Bronchial epithelial cell (primary cell): ENCODE results near the gene CUL3. TPM values are rescaled to one million over a fixed set of nuclear protein-coding genes. Genes with fewer than 3 reads are reported as not detected.

ENCODE experiments used
- DNase-seq: peaks from one replicate; pipeline ENCODE4 v3.0.0-alpha.2; 2010; ENCODE audit warnings: low read depth
- FAIRE-seq: peaks from 2 replicates; lab custom pipeline; 2011; peaks lifted over from hg19 to GRCh38; lab: Jason Lieb, UNC
- H3K27me3 ChIP-seq: 2 replicates; pipeline ENCODE4 v1.5.1; 2011; ENCODE audit warnings: low read length; ENCODE audit not compliant: control insufficient read depth, insufficient read depth
- H3K36me3 ChIP-seq: 2 replicates; pipeline ENCODE4 v1.5.1; 2011; ENCODE audit warnings: low read length; ENCODE audit not compliant: control insufficient read depth, insufficient read depth
- H3K4me3 ChIP-seq: 2 replicates; pipeline ENCODE4 v1.5.1; 2011; ENCODE audit warnings: mild to moderate bottlenecking, low read depth, low read length, control low read depth
- CTCF ChIP-seq: IDR thresholded peaks from 2 replicates; pipeline ENCODE4 v1.5.1; 2011; ENCODE audit warnings: mild to moderate bottlenecking, moderate library complexity, low read length, control low read depth, inconsistent platforms; ENCODE audit not compliant: insufficient read depth, severe bottlenecking
- total RNA-seq: library from RNA; depleted of rRNA; stranded (reverse); fragments of >200 nt; gene quantifications from 2 replicates; pipeline ENCODE4 v1.2.1, GENCODE V29; 2014

CUL3 gene
- total RNA-seq, 1 donor from 2014 or later: 53.7 TPM

DNA sequence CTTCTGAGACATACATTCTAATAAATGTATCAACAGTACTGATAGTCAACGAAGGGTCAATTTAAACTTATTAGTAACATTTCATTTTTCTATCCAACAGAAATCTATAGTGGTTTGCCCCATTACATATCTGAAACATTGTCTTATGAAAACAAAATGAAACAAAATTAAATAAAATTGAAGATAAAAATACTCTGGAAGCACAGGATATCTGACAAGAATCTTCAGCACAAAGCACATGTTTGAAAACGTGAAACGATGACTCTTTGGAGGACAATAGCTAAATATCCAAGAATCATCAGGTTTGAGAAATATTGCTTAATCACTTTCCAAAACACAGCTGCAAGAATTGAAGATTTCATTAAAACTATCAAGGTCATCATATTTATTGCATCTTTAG is 112.3 kb downstream of the CUL3 start:
- TF ChIP-seq CTCF: no peak
- Histone ChIP-seq H3K27me3 (no peaks in the 10 kb centered on the region), H3K4me3 (no peak overlapping the region), H3K36me3 (peaks cover 7% of the 10 kb centered on the region)
- DNase-seq: no peak
- FAIRE-seq: no peak

GRCh38 chr2:224472137-224472536 is 113.0 kb downstream of the CUL3 start:
- no peak overlapping the region for H3K4me3 ChIP-seq
- DNase-seq: no peak
- FAIRE-seq: no peak
- no peaks in the 10 kb centered on the region for H3K27me3 ChIP-seq
- no peak for TF ChIP-seq CTCF
- peaks cover 5% of the 10 kb centered on the region for H3K36me3 ChIP-seq

DNA sequence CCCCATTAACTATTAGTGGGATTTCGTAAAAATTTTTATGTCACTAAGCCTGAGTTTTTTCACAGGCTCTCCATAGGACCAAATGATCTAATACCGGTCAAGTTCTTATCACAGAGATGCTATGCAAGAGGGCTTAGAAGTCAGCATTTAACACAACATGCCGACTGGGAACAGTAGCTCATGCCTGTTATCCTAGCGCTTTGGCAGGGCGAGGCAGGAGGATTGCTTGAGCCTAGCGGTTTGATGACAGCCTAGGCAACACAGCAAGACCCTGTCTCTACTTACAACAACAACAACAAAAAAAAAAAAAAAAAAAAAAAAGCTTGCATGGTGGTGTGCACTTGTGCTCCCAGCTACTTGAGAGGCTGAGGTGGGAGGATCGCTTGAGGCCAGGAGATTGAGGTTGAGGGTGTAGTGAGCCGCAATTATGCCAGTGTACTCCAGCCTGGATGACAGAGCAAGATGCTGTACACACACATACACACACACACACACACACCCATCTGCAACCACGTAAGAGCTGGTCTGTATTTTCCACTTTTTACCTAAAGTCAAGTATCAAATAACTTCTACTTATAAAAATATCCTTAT is 115.7 kb downstream of the CUL3 start:
- no peak for TF ChIP-seq CTCF
- DNase-seq (no peak), FAIRE-seq (no peak)
- H3K36me3 ChIP-seq: peaks cover 2% of the 10 kb centered on the region
- H3K4me3 ChIP-seq: no peak overlapping the region
- H3K27me3 ChIP-seq: no peaks in the 10 kb centered on the region

- H3K36me3 ChIP-seq: no peaks in the 10 kb centered on the region
- no peak overlapping the region for H3K4me3 ChIP-seq
- no peak for FAIRE-seq
- no peak for DNase-seq
- no peaks in the 10 kb centered on the region for H3K27me3 ChIP-seq
- no peak for TF ChIP-seq CTCF
Measured at GRCh38 chr2:224466304-224466895, 118.8 kb downstream of the CUL3 start.

- no peak for TF ChIP-seq CTCF
Measured at GRCh38 chr2:224461391-224461790, 123.8 kb downstream of the CUL3 start.

More at GRCh38 chr2:224461391-224461790, 123.8 kb downstream of the CUL3 start:
- DNase-seq (no peak), FAIRE-seq (no peak)
- Histone ChIP-seq H3K27me3 (no peaks in the 10 kb centered on the region), H3K36me3 (no peaks in the 10 kb centered on the region), H3K4me3 (no peak overlapping the region)
